Adipocyte (in vitro differentiated cells): Measurements from ENCODE around the gene ATP5F1B.

Source experiments
- DNase-seq: peaks from one replicate; pipeline ENCODE4 v3.0.0-alpha.2; 2015; ENCODE audit warnings: low read depth
- H3K27me3 ChIP-seq: replicated peaks from 2 replicates; pipeline ENCODE4 v1.7.0; 2013; ENCODE audit warnings: mild to moderate bottlenecking, low read length, moderate library complexity; ENCODE audit not compliant: control insufficient read depth, insufficient read depth
- H3K36me3 ChIP-seq: 2 replicates; pipeline ENCODE4 v1.7.0; 2013; ENCODE audit warnings: low read length, mild to moderate bottlenecking, moderate library complexity; ENCODE audit not compliant: control insufficient read depth, insufficient read depth, severe bottlenecking
- H3K4me1 ChIP-seq: 2 replicates; pipeline ENCODE4 v1.7.0; 2013; ENCODE audit warnings: mild to moderate bottlenecking, low read length, moderate library complexity; ENCODE audit not compliant: control insufficient read depth, insufficient read depth
- H3K4me3 ChIP-seq: 2 replicates; pipeline ENCODE4 v1.7.0; 2013; ENCODE audit warnings: mild to moderate bottlenecking, low read length, moderate library complexity
- H3K9ac ChIP-seq: 2 replicates; pipeline ENCODE4 v1.7.0; 2013; ENCODE audit warnings: mild to moderate bottlenecking, low read length, moderate library complexity
- H3K9me3 ChIP-seq: 2 replicates; pipeline ENCODE4 v1.7.0; 2013; ENCODE audit warnings: mild to moderate bottlenecking, low read length, moderate library complexity; ENCODE audit not compliant: control insufficient read depth

The ATP5F1B gene

GRCh38 chr12:56602239-56602638 lies 43.5 kb downstream of the ATP5F1B start:
- H3K9ac ChIP-seq = no peak overlapping the region
- DNase-seq = peak; percentile 41
- H3K4me3 ChIP-seq = no peak overlapping the region
- H3K4me1 ChIP-seq = peaks cover 10% of the 10 kb centered on the region
- H3K36me3 ChIP-seq = peaks cover 100% of the 10 kb centered on the region
- no peaks in the 10 kb centered on the region for H3K9me3 ChIP-seq
- no peaks in the 10 kb centered on the region for H3K27me3 ChIP-seq

- peaks cover 13% of the 10 kb centered on the region for H3K4me1 ChIP-seq
- H3K9me3 ChIP-seq = no peaks in the 10 kb centered on the region
- no peak overlapping the region for H3K4me3 ChIP-seq
- peaks cover 100% of the 10 kb centered on the region for H3K36me3 ChIP-seq
- DNase-seq = no peak
- H3K27me3 ChIP-seq = no peaks in the 10 kb centered on the region
- H3K9ac ChIP-seq = no peak overlapping the region
Measured at GRCh38 chr12:56601503-56601902, 44.3 kb downstream of the ATP5F1B start.

GRCh38 chr12:56600753-56601152 lies 45.0 kb downstream of the ATP5F1B start:
- H3K4me3 ChIP-seq = no peak overlapping the region
- no peak overlapping the region for H3K9ac ChIP-seq
- DNase-seq = no peak
- peaks cover 100% of the 10 kb centered on the region for H3K36me3 ChIP-seq
- H3K9me3 ChIP-seq = no peaks in the 10 kb centered on the region
- H3K27me3 ChIP-seq = no peaks in the 10 kb centered on the region
- peaks cover 13% of the 10 kb centered on the region for H3K4me1 ChIP-seq

GRCh38 chr12:56599797-56600196 lies 46.0 kb downstream of the ATP5F1B start:
- DNase-seq = no peak
- peaks cover 14% of the 10 kb centered on the region for H3K4me1 ChIP-seq
- no peak overlapping the region for H3K9ac ChIP-seq
- no peak overlapping the region for H3K4me3 ChIP-seq
- peaks cover 97% of the 10 kb centered on the region for H3K36me3 ChIP-seq
- no peaks in the 10 kb centered on the region for H3K9me3 ChIP-seq
- H3K27me3 ChIP-seq = no peaks in the 10 kb centered on the region

- no peaks in the 10 kb centered on the region for H3K27me3 ChIP-seq
- H3K4me3 ChIP-seq = no peak overlapping the region
- no peaks in the 10 kb centered on the region for H3K9me3 ChIP-seq
- H3K9ac ChIP-seq = no peak overlapping the region
- peaks cover 22% of the 10 kb centered on the region for H3K4me1 ChIP-seq
- DNase-seq = no peak
- H3K36me3 ChIP-seq = peaks cover 90% of the 10 kb centered on the region
Measured at GRCh38 chr12:56599041-56599440, 46.7 kb downstream of the ATP5F1B start.

GRCh38 chr12:56596815-56597214 lies 49.0 kb downstream of the ATP5F1B start:
- no peaks in the 10 kb centered on the region for H3K27me3 ChIP-seq
- no peak for DNase-seq
- H3K9ac ChIP-seq = peak overlapping the region; percentile 26
- no peaks in the 10 kb centered on the region for H3K9me3 ChIP-seq
- H3K4me1 ChIP-seq = peaks cover 22% of the 10 kb centered on the region
- H3K36me3 ChIP-seq = peaks cover 68% of the 10 kb centered on the region
- H3K4me3 ChIP-seq = no peak overlapping the region

- DNase-seq = peak; percentile 89
- Histone ChIP-seq H3K4me1 (peaks cover 24% of the 10 kb centered on the region), H3K27me3 (no peaks in the 10 kb centered on the region), H3K4me3 (no peak overlapping the region), H3K36me3 (peaks cover 51% of the 10 kb centered on the region), H3K9ac (peak overlapping the region; percentile 20), H3K9me3 (no peaks in the 10 kb centered on the region)
Measured at GRCh38 chr12:56593909-56594621, 51.7 kb downstream of the ATP5F1B start.

- no peak overlapping the region for H3K9ac ChIP-seq
- no peaks in the 10 kb centered on the region for H3K9me3 ChIP-seq
- peaks cover 48% of the 10 kb centered on the region for H3K36me3 ChIP-seq
- H3K4me3 ChIP-seq = no peak overlapping the region
- peaks cover 23% of the 10 kb centered on the region for H3K4me1 ChIP-seq
- DNase-seq = peak; percentile 48
- no peaks in the 10 kb centered on the region for H3K27me3 ChIP-seq
Measured at GRCh38 chr12:56591961-56592360, 53.8 kb downstream of the ATP5F1B start.

GRCh38 chr12:56591126-56591525 lies 54.7 kb downstream of the ATP5F1B start:
- Histone ChIP-seq H3K36me3 (peaks cover 44% of the 10 kb centered on the region), H3K4me3 (no peak overlapping the region), H3K4me1 (peaks cover 22% of the 10 kb centered on the region), H3K9me3 (no peaks in the 10 kb centered on the region), H3K9ac (no peak overlapping the region), H3K27me3 (no peaks in the 10 kb centered on the region)
- DNase-seq = no peak

- peak; percentile 26 for DNase-seq
- H3K36me3 ChIP-seq = peaks cover 37% of the 10 kb centered on the region
- no peak overlapping the region for H3K4me3 ChIP-seq
- H3K27me3 ChIP-seq = no peaks in the 10 kb centered on the region
- H3K9ac ChIP-seq = no peak overlapping the region
- peaks cover 22% of the 10 kb centered on the region for H3K4me1 ChIP-seq
- no peaks in the 10 kb centered on the region for H3K9me3 ChIP-seq
Measured at GRCh38 chr12:56590237-56590830, 55.5 kb downstream of the ATP5F1B start.

- Histone ChIP-seq H3K4me3 (no peak overlapping the region), H3K9me3 (no peaks in the 10 kb centered on the region), H3K9ac (no peak overlapping the region), H3K27me3 (no peaks in the 10 kb centered on the region), H3K4me1 (peaks cover 20% of the 10 kb centered on the region), H3K36me3 (peaks cover 38% of the 10 kb centered on the region)
- no peak for DNase-seq
Measured at GRCh38 chr12:56589783-56590182, 56.0 kb downstream of the ATP5F1B start.
